H1 (cell line): ENCODE results near the gene OR14J1. TPM values are rescaled to one million over a fixed set of nuclear protein-coding genes. Genes with fewer than 3 reads are reported as not detected.

ENCODE experiments used
- CTCF ChIA-PET: fragments of 300-600 bp; sonication (Branson Sonifier 250); formaldehyde crosslinking; loops from one replicate; lab custom pipeline; 2021; ENCODE audit not compliant: partially characterized antibody; lab: Charles Lee
- POLR2A ChIA-PET: fragments of 300-600 bp; sonication (Branson Sonifier 250); formaldehyde crosslinking; loops from one replicate; lab custom pipeline; 2021; ENCODE audit warnings: inconsistent platforms; ENCODE audit not compliant: partially characterized antibody; lab: Charles Lee
- DNase-seq, 2 experiments: peaks; one replicate each; pipeline versions ENCODE4 v3.0.0 to v3.0.0-alpha.2; 2010 to 2022; ENCODE audit warnings: low spot score in 2 of 2, low read depth in 1 of 2, mixed read lengths in 1 of 2
- FAIRE-seq: peaks from 2 replicates; lab custom pipeline; 2011; peaks lifted over from hg19 to GRCh38; lab: Jason Lieb, UNC
- H2AFZ ChIP-seq: 2 replicates; pipeline ENCODE4 v1.8.1; 2012; ENCODE audit warnings: low read length, inconsistent platforms
- H2AK5ac ChIP-seq: 2 replicates; pipeline ENCODE4 v1.6.1; 2013; ENCODE audit warnings: low read depth, low read length
- H2BK120ac ChIP-seq: replicated peaks from 2 replicates; pipeline ENCODE3; 2013; ENCODE audit warnings: low read depth, low read length, inconsistent platforms
- H2BK12ac ChIP-seq: 2 replicates; pipeline ENCODE4 v1.6.1; 2013; ENCODE audit warnings: low read depth, low read length
- H2BK15ac ChIP-seq: 2 replicates; pipeline ENCODE4 v1.6.1; 2013; ENCODE audit warnings: low read length
- H2BK20ac ChIP-seq: 2 replicates; pipeline ENCODE4 v1.6.1; 2013; ENCODE audit warnings: low read length
- H2BK5ac ChIP-seq: 2 replicates; pipeline ENCODE4 v1.6.1; 2013; ENCODE audit warnings: low read depth, low read length
- H3K14ac ChIP-seq: 2 replicates; pipeline ENCODE4 v1.6.1; 2013; ENCODE audit warnings: inconsistent platforms; ENCODE audit not compliant: insufficient read length
- H3K18ac ChIP-seq: 2 replicates; pipeline ENCODE4 v1.6.1; 2013; ENCODE audit warnings: low read length; ENCODE audit errors: extremely low read depth
- H3K23ac ChIP-seq: 2 replicates; pipeline ENCODE4 v1.6.1; 2013; ENCODE audit warnings: inconsistent platforms; ENCODE audit not compliant: insufficient read length
- H3K23me2 ChIP-seq: 2 replicates; pipeline ENCODE4 v1.6.1; 2013; ENCODE audit warnings: low read depth, low read length
- H3K27ac ChIP-seq: 2 replicates; pipeline ENCODE4 v1.6.1; 2011; ENCODE audit warnings: low read depth, low read length, inconsistent platforms
- H3K27me3 ChIP-seq, 4 experiments: replicated peaks in 1 of 4; 1 replicate in 1 of 4; 2 replicates in 3 of 4; pipeline versions ENCODE4 v1.6.1 to v1.8.1; 2011 to 2013; ENCODE audit warnings: low read length in 3 of 4, mild to moderate bottlenecking in 3 of 4, inconsistent platforms in 2 of 4, mixed read lengths in 2 of 4, moderate library complexity in 1 of 4; ENCODE audit not compliant: control insufficient read depth in 3 of 4, insufficient read depth in 3 of 4; ENCODE audit errors: extremely low read depth in 1 of 4
- H3K36me3 ChIP-seq, 4 experiments: 2 replicates each; pipeline versions ENCODE4 v1.6.1 to v1.8.1; 2011 to 2013; ENCODE audit warnings: mild to moderate bottlenecking in 4 of 4, low read length in 3 of 4, moderate library complexity in 2 of 4, control low read depth in 1 of 4, inconsistent platforms in 1 of 4; ENCODE audit not compliant: insufficient read depth in 4 of 4, control insufficient read depth in 2 of 4
- H3K4ac ChIP-seq: replicated peaks from 2 replicates; pipeline ENCODE3; 2013; ENCODE audit warnings: low read length, low read depth, mixed read lengths, inconsistent platforms; ENCODE audit not compliant: insufficient read length
- H3K4me1 ChIP-seq, 4 experiments: replicated peaks in 1 of 4; 1 replicate in 1 of 4; 2 replicates in 3 of 4; pipeline versions ENCODE4 v1.6.1 to v1.8.1; 2011 to 2013; ENCODE audit warnings: low read length in 3 of 4, inconsistent platforms in 2 of 4, mixed read lengths in 1 of 4; ENCODE audit not compliant: insufficient read depth in 4 of 4, control insufficient read depth in 3 of 4
- H3K4me2 ChIP-seq, 2 experiments: 2 replicates each; pipeline versions ENCODE4 v1.6.1 to v1.8.1; 2011 to 2013; ENCODE audit warnings: low read depth in 2 of 2, low read length in 2 of 2, control low read depth in 1 of 2, inconsistent platforms in 1 of 2, mild to moderate bottlenecking in 1 of 2; ENCODE audit not compliant: insufficient read depth in 1 of 2
- H3K4me3 ChIP-seq, 4 experiments: fragments of 200-600, 300-600 bp in 1 of 4; sonication (generic), shearing (Covaris generic), sonication (Bioruptor Twin) in 1 of 4; 2 replicates each; pipeline versions ENCODE4 v1.5.1 to v1.8.1; 2011 to 2016; ENCODE audit warnings: low read length in 4 of 4, low read depth in 3 of 4, control low read depth in 2 of 4, inconsistent platforms in 2 of 4, mild to moderate bottlenecking in 2 of 4, mixed read lengths in 1 of 4, moderate library complexity in 1 of 4; ENCODE audit not compliant: insufficient read depth in 2 of 4; ENCODE audit errors: extremely low read depth in 1 of 4
- H3K56ac ChIP-seq: replicated peaks from 2 replicates; pipeline ENCODE3; 2013; ENCODE audit warnings: low read depth, mild to moderate bottlenecking, mixed read lengths, low read length, inconsistent platforms; ENCODE audit not compliant: insufficient read length
- H3K79me1 ChIP-seq: 2 replicates; pipeline ENCODE4 v1.6.1; 2013; ENCODE audit warnings: low read depth, low read length, control low read depth
- H3K79me2 ChIP-seq, 2 experiments: 2 replicates each; pipeline versions ENCODE4 v1.6.1 to v1.8.1; 2012 to 2013; ENCODE audit warnings: low read length in 2 of 2, mild to moderate bottlenecking in 2 of 2, inconsistent platforms in 1 of 2; ENCODE audit not compliant: insufficient read depth in 2 of 2, control insufficient read depth in 1 of 2
- H3K9ac ChIP-seq, 4 experiments: replicated peaks in 1 of 4; 1 replicate in 1 of 4; 2 replicates in 3 of 4; pipeline versions ENCODE4 v1.6.1 to v1.8.1; 2011 to 2013; ENCODE audit warnings: low read depth in 3 of 4, low read length in 3 of 4, control low read depth in 2 of 4, mild to moderate bottlenecking in 2 of 4, moderate library complexity in 2 of 4, inconsistent platforms in 1 of 4; ENCODE audit errors: extremely low read depth in 1 of 4
- H3K9me3 ChIP-seq, 2 experiments: 2 replicates each; pipeline versions ENCODE4 v1.6.1 to v1.8.1; 2012 to 2013; ENCODE audit warnings: mild to moderate bottlenecking in 2 of 2, moderate library complexity in 2 of 2, control low read depth in 1 of 2, inconsistent platforms in 1 of 2, low read depth in 1 of 2, low read length in 1 of 2, mixed read lengths in 1 of 2; ENCODE audit not compliant: insufficient read depth in 2 of 2
- H4K20me1 ChIP-seq, 2 experiments: replicated peaks in 1 of 2; 2 replicates each; pipeline versions ENCODE3 to v1.8.1; 2011 to 2013; ENCODE audit warnings: inconsistent platforms in 2 of 2, low read length in 2 of 2, mild to moderate bottlenecking in 1 of 2; ENCODE audit not compliant: insufficient read depth in 2 of 2, control insufficient read depth in 1 of 2
- H4K5ac ChIP-seq: 2 replicates; pipeline ENCODE4 v1.6.1; 2013; ENCODE audit warnings: low read length, low read depth, mixed read lengths, inconsistent platforms; ENCODE audit not compliant: insufficient read length
- H4K8ac ChIP-seq: 2 replicates; pipeline ENCODE4 v1.8.0; 2013; ENCODE audit warnings: mild to moderate bottlenecking, moderate library complexity, low read length, inconsistent platforms; ENCODE audit not compliant: insufficient read depth; ENCODE audit errors: extremely low read depth
- H4K91ac ChIP-seq: replicated peaks from 2 replicates; pipeline ENCODE3; 2013; ENCODE audit warnings: low read length, mixed read lengths, inconsistent platforms; ENCODE audit not compliant: insufficient read length
- HDAC2 ChIP-seq, 2 experiments: fragments of 300-600 bp in 1 of 2; sonication (generic) in 1 of 2; IDR thresholded peaks; 2 replicates each; pipeline ENCODE4 v1.6.1; 2011 to 2012; ENCODE audit warnings: low read depth in 2 of 2, low read length in 2 of 2, mild to moderate bottlenecking in 2 of 2, moderate library complexity in 2 of 2, borderline replicate concordance in 1 of 2, inconsistent platforms in 1 of 2
- RAD21 ChIP-seq, 2 experiments: IDR thresholded peaks in 1 of 2; conservative IDR thresholded peaks in 1 of 2; 2 replicates each; pipeline ENCODE4 v1.6.1; 2011; ENCODE audit warnings: low read depth in 2 of 2, low read length in 2 of 2, improper control_type of control experiment in 1 of 2, inconsistent platforms in 1 of 2, mild to moderate bottlenecking in 1 of 2, moderate library complexity in 1 of 2
- WGBS, 2 experiments: shearing (Covaris generic) in 1 of 2; methylation state at CpG; one replicate each; pipeline versions ENCODE4 v1.1.6 to v1.1.7; 2013 to 2015; ENCODE audit warnings: low lambda C conversion rate in 2 of 2, mixed read lengths in 2 of 2, inconsistent platforms in 1 of 2, low coverage in 1 of 2, missing lambda C conversion rate in 1 of 2; ENCODE audit not compliant: insufficient replicate concordance in 2 of 2, insufficient coverage in 1 of 2, insufficient read length in 1 of 2; ENCODE audit errors: extremely low coverage in 1 of 2, missing lambda C conversion rate in 1 of 2; 5-methylcytosine and 5-hydroxymethylcytosine counted together
- polyA plus RNA-seq, 7 experiments: library from polyadenylated mRNA; depleted of rRNA in 3 of 7; stranded (reverse) in 5 of 7; unstranded in 2 of 7; fragments of >200 nt in 5 of 7; fragments of 200-250 nt in 2 of 7; gene quantifications; 1 replicate in 5 of 7; 2 replicates in 1 of 7; 4 replicates in 1 of 7; pipeline versions ENCODE4 v1.2.1 to v1.2.3, GENCODE V29; 2011 to 2013; ENCODE audit warnings: missing spikeins in 2 of 7, mixed read lengths in 2 of 7
- total RNA-seq: library from RNA; stranded (reverse); fragmentation: NEBNext Ultra II Directional; extraction: Animal tissue kit (Norgen Biotek cat#: 25700); gene quantifications from 2 replicates; pipeline ENCODE4 v1.2.1, GENCODE V29; 2021
- TF ChIP-seq, protein P1 (sequence below), 3 experiments: IDR thresholded peaks; 1 replicate in 2 of 3; 2 replicates in 1 of 3; pipeline versions ENCODE4 v1.5.1 to v1.6.1; 2011; ENCODE audit warnings: low read length in 3 of 3, mild to moderate bottlenecking in 3 of 3, inconsistent platforms in 2 of 3, low read depth in 1 of 3, moderate library complexity in 1 of 3; ENCODE audit not compliant: insufficient read depth in 1 of 3; ENCODE audit errors: control extremely low read depth in 1 of 3

The OR14J1 gene
- total and polyA plus RNA-seq, 2 of the 8 experiments (the other 6 are each of a cell fraction or from before 2014, with no cell fraction given) = not detected

DNA sequence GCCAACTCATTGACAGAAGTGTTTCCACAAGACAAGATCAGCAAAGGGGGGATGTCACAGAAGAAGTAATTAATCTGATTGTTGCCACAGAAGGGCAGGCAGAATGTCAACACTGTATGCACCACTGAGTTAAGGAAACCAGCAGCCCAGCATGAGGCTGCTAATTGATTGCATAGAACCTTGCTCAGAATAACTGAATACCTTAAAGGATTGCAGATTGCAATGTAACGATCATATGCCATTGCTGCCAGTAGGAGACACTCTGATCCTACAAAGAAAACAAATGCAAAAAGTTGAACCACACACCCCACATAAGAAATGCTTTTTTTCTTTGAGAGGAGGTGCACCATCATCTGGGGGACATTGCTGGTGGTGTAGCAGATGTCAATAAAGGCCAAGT is 54.1 kb downstream of the OR14J1 start:
- Histone ChIP-seq H2BK20ac (no peak overlapping the region), H3K9me3 (no peaks in the 10 kb centered on the region), H3K23ac (no peak overlapping the region), H3K4me1 (peaks cover 0 to 2% (median 0%) of the 10 kb centered on the region in 4 experiments; a peak in 1 of 7 replicates), H2BK12ac (no peak overlapping the region), H2BK15ac (no peak overlapping the region), H3K4me2 (no peak overlapping the region), H3K23me2 (no peaks in the 10 kb centered on the region), H3K36me3 (no peaks in the 10 kb centered on the region), H3K4ac (no peak overlapping the region), H3K14ac (no peak overlapping the region), H4K20me1 (no peaks in the 10 kb centered on the region), H3K18ac (no peak overlapping the region), H2AK5ac (no peak overlapping the region), H4K8ac (no peak overlapping the region), H3K9ac (no peak overlapping the region), H2BK5ac (no peak overlapping the region), H2BK120ac (no peak overlapping the region), H3K4me3 (no peak overlapping the region), H2AFZ (no peak overlapping the region), H3K27ac (no peak overlapping the region), H3K79me1 (no peaks in the 10 kb centered on the region), H3K79me2 (no peaks in the 10 kb centered on the region), H3K27me3 (no peaks in the 10 kb centered on the region), H3K56ac (no peak overlapping the region), H4K91ac (no peak overlapping the region), H4K5ac (no peak overlapping the region)
- TF ChIP-seq, protein P1, sequence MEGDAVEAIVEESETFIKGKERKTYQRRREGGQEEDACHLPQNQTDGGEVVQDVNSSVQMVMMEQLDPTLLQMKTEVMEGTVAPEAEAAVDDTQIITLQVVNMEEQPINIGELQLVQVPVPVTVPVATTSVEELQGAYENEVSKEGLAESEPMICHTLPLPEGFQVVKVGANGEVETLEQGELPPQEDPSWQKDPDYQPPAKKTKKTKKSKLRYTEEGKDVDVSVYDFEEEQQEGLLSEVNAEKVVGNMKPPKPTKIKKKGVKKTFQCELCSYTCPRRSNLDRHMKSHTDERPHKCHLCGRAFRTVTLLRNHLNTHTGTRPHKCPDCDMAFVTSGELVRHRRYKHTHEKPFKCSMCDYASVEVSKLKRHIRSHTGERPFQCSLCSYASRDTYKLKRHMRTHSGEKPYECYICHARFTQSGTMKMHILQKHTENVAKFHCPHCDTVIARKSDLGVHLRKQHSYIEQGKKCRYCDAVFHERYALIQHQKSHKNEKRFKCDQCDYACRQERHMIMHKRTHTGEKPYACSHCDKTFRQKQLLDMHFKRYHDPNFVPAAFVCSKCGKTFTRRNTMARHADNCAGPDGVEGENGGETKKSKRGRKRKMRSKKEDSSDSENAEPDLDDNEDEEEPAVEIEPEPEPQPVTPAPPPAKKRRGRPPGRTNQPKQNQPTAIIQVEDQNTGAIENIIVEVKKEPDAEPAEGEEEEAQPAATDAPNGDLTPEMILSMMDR (IDR thresholded peaks at IDR 0.05; ENCODE audit: control extremely low read depth in 1 of 3, insufficient read depth in 1 of 3, low read depth in 1 of 3, low read length in 3 of 3) = peak in 2 of 3 experiments; percentile 15 to 43; a peak in 2 of 4 replicates
- TF ChIP-seq RAD21 (IDR thresholded peaks at IDR 0.05 in 1 of 2, conservative IDR thresholded peaks at IDR 0.05 in 1 of 2; ENCODE audit: low read depth in 2 of 2, low read length in 2 of 2) (peak; percentile 54 to 57), HDAC2 (IDR thresholded peaks at IDR 0.05; ENCODE audit: borderline replicate concordance in 1 of 2, low read depth in 2 of 2, low read length in 2 of 2) (no peak)
- ChIA-PET CTCF (interaction anchor here (0.8 kb wide), 1 partner anchor 59 kb away, joined by 3 read pairs; the partner anchor contains the start of gene OR12D1), POLR2A (no interaction called here)
- WGBS, 2 experiments = 71% methylated on average over 1 of the region's 1 CpG; no CpG with 5 or more reads in 1 of the 2 experiments
- FAIRE-seq (peak; percentile 45), DNase-seq (no peak)
